HepG2 (cell line): ENCODE results near the gene NTN4. TPM values are rescaled to one million over a fixed set of nuclear protein-coding genes. Genes with fewer than 3 reads are reported as not detected.

Source experiments
- EP300 ChIP-seq, 3 experiments: sonication (generic) in 1 of 3; formaldehyde crosslinking in 1 of 3; IDR thresholded peaks; 2 replicates each; pipeline versions ENCODE4 v1.5.1 to v1.6.1; 2011 to 2020; ENCODE audit warnings: low read depth in 2 of 3, low read length in 2 of 3, borderline replicate concordance in 1 of 3, improper control_type of control experiment in 1 of 3, mild to moderate bottlenecking in 1 of 3, missing genetic modification reagents in 1 of 3, moderate library complexity in 1 of 3
- HNF4G ChIP-seq, 2 experiments: sonication (generic) in 1 of 2; formaldehyde crosslinking in 1 of 2; IDR thresholded peaks; 2 replicates each; pipeline versions ENCODE4 v1.4.0 to v1.6.1; 2011 to 2020; ENCODE audit warnings: borderline replicate concordance in 2 of 2, low read depth in 2 of 2, mild to moderate bottlenecking in 2 of 2, low read length in 1 of 2, missing genetic modification reagents in 1 of 2, moderate library complexity in 1 of 2
- HOXA5 ChIP-seq: sonication (generic); formaldehyde crosslinking; IDR thresholded peaks from 2 replicates; pipeline ENCODE4 v1.4.0; 2020; ENCODE audit warnings: missing genetic modification reagents
- SALL1 ChIP-seq: sonication (generic); formaldehyde crosslinking; IDR thresholded peaks from 2 replicates; pipeline ENCODE4 v1.8.0; 2022; ENCODE audit warnings: mild to moderate bottlenecking, missing genetic modification reagents
- THAP11 ChIP-seq: IDR thresholded peaks from 2 replicates; pipeline ENCODE4 v1.6.1; 2016; ENCODE audit warnings: missing biosample characterization, missing genetic modification reagents
- polyA plus RNA-seq, 8 experiments: library from polyadenylated mRNA; depleted of rRNA in 3 of 8; stranded (reverse) in 7 of 8; unstranded in 1 of 8; fragments of >200 nt; fragmentation: Illumina TruSeq in 4 of 8; extraction: Trizol in 4 of 8; gene quantifications; 2 replicates each; pipeline versions ENCODE4 v1.2.1 to v1.2.3, GENCODE V29; 2011 to 2016; ENCODE audit warnings: low read depth in 4 of 8, missing spikeins in 1 of 8, mixed read lengths in 1 of 8; ENCODE audit not compliant: insufficient read depth in 1 of 8
- total RNA-seq, 5 experiments: library from RNA; depleted of rRNA; stranded (reverse); fragments of >200 nt; fragmentation: Illumina TruSeq; extraction: Trizol; gene quantifications; 2 replicates each; pipeline ENCODE4 v1.2.3, GENCODE V29; 2016; ENCODE audit warnings: low read depth in 1 of 5
- TF ChIP-seq, protein P1 (sequence below): sonication (generic); formaldehyde crosslinking; IDR thresholded peaks from 2 replicates; pipeline ENCODE4 v1.5.1; 2020; ENCODE audit warnings: mild to moderate bottlenecking, missing genetic modification reagents, borderline replicate concordance
- TF ChIP-seq, protein P2 (sequence below): IDR thresholded peaks from 2 replicates; pipeline ENCODE4 v1.6.1; 2012; ENCODE audit warnings: low read depth, low read length, improper control_type of control experiment
- TF ChIP-seq, protein P3 (sequence below): IDR thresholded peaks from 2 replicates; pipeline ENCODE4 v1.6.1; 2016; ENCODE audit warnings: low read depth, borderline replicate concordance
- TF ChIP-seq, protein P4 (sequence below): sonication (generic); formaldehyde crosslinking; IDR thresholded peaks from 2 replicates; pipeline ENCODE4 v1.4.0; 2020; ENCODE audit warnings: mild to moderate bottlenecking, missing genetic modification reagents, borderline replicate concordance
- TF ChIP-seq, protein P5 (sequence below), 2 experiments: fragments of 450-650 bp in 1 of 2; sonication (generic) in 1 of 2; formaldehyde crosslinking; IDR thresholded peaks; 2 replicates each; pipeline versions ENCODE4 v1.5.0 to v1.8.0; 2020 to 2022; ENCODE audit warnings: mild to moderate bottlenecking in 1 of 2, missing genetic modification reagents in 1 of 2

Gene NTN4
- total and polyA plus RNA-seq, 2 of the 13 experiments (the other 11 are each of a cell fraction or from before 2014, with no cell fraction given): 7.8 to 11.5 TPM

DNA sequence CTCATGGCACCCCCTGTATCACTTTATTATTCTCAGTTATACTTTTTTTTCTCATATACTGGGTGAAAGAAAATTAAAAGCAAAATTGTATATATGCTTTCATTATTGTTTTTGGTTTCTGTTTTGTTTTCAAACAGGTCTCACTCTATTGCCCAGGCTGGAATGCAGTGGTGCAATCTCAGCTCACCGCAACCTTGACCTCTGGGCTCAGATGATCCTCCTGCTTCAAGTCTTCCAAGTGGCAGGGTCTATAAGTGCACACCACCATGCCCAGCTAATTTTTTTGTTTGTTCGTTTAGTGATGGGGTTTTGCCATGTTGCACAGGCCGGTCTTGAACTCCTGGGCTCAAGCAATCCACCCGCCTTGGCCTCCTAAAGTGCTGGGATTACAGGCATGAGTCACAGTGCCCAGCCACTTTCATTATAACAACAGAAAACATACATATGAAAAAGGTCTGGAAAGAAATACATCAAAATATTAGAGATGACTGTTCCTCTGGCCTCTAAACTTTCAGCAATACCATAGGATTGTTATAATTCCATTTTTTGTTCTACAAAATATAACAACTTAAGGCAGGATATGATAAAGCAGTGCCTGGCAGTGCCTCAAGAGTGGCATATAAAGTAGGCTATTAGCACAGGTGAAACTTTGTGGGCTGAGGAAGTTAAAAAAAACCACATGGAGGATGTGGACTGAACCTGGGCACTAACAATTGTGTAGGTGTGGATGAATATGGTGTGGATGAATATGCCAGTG is 5.8 kb upstream of the NTN4 start (continued):
- TF ChIP-seq, protein P1, sequence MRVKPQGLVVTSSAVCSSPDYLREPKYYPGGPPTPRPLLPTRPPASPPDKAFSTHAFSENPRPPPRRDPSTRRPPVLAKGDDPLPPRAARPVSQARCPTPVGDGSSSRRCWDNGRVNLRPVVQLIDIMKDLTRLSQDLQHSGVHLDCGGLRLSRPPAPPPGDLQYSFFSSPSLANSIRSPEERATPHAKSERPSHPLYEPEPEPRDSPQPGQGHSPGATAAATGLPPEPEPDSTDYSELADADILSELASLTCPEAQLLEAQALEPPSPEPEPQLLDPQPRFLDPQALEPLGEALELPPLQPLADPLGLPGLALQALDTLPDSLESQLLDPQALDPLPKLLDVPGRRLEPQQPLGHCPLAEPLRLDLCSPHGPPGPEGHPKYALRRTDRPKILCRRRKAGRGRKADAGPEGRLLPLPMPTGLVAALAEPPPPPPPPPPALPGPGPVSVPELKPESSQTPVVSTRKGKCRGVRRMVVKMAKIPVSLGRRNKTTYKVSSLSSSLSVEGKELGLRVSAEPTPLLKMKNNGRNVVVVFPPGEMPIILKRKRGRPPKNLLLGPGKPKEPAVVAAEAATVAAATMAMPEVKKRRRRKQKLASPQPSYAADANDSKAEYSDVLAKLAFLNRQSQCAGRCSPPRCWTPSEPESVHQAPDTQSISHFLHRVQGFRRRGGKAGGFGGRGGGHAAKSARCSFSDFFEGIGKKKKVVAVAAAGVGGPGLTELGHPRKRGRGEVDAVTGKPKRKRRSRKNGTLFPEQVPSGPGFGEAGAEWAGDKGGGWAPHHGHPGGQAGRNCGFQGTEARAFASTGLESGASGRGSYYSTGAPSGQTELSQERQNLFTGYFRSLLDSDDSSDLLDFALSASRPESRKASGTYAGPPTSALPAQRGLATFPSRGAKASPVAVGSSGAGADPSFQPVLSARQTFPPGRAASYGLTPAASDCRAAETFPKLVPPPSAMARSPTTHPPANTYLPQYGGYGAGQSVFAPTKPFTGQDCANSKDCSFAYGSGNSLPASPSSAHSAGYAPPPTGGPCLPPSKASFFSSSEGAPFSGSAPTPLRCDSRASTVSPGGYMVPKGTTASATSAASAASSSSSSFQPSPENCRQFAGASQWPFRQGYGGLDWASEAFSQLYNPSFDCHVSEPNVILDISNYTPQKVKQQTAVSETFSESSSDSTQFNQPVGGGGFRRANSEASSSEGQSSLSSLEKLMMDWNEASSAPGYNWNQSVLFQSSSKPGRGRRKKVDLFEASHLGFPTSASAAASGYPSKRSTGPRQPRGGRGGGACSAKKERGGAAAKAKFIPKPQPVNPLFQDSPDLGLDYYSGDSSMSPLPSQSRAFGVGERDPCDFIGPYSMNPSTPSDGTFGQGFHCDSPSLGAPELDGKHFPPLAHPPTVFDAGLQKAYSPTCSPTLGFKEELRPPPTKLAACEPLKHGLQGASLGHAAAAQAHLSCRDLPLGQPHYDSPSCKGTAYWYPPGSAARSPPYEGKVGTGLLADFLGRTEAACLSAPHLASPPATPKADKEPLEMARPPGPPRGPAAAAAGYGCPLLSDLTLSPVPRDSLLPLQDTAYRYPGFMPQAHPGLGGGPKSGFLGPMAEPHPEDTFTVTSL (CRISPR knock-in tag): peak; percentile 48; the same call in 1 of the 2 replicates
- TF ChIP-seq EP300 (IDR thresholded peaks at IDR 0.05; ENCODE audit: low read depth in 2 of 2, low read length in 2 of 2) (peak in 1 of 2 experiments; percentile 69; a peak in 2 of 4 replicates), EP300 (CRISPR knock-in tag; IDR thresholded peaks at IDR 0.05; ENCODE audit: borderline replicate concordance) (peak; percentile 47; the same call in 1 of the 2 replicates), HNF4G (IDR thresholded peaks at IDR 0.05; ENCODE audit: borderline replicate concordance, low read depth, low read length) (peak; percentile 33; the same call in 1 of the 2 replicates), HNF4G (CRISPR knock-in tag; IDR thresholded peaks at IDR 0.05; ENCODE audit: borderline replicate concordance, low read depth) (no peak), HOXA5 (0 out of 2 replicates have a peak, but pooled peaks have one; percentile 19), SALL1 (CRISPR knock-in tag) (peak; percentile 92), THAP11 (peak; percentile 37; the same call in 1 of the 2 replicates)
- TF ChIP-seq, protein P2, sequence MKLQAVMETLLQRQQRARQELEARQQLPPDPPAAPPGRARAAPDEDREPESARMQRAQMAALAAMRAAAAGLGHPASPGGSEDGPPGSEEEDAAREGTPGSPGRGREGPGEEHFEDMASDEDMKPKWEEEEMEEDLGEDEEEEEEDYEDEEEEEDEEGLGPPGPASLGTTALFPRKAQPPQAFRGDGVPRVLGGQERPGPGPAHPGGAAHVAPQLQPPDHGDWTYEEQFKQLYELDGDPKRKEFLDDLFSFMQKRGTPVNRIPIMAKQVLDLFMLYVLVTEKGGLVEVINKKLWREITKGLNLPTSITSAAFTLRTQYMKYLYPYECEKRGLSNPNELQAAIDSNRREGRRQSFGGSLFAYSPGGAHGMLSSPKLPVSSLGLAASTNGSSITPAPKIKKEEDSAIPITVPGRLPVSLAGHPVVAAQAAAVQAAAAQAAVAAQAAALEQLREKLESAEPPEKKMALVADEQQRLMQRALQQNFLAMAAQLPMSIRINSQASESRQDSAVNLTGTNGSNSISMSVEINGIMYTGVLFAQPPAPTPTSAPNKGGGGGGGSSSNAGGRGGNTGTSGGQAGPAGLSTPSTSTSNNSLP: peak; percentile 14; the same call in 1 of the 2 replicates
- TF ChIP-seq, protein P3, sequence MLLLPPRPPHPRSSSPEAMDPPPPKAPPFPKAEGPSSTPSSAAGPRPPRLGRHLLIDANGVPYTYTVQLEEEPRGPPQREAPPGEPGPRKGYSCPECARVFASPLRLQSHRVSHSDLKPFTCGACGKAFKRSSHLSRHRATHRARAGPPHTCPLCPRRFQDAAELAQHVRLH (CRISPR knock-in tag): peak; percentile 38; the same call in 1 of the 2 replicates
- TF ChIP-seq, protein P4, sequence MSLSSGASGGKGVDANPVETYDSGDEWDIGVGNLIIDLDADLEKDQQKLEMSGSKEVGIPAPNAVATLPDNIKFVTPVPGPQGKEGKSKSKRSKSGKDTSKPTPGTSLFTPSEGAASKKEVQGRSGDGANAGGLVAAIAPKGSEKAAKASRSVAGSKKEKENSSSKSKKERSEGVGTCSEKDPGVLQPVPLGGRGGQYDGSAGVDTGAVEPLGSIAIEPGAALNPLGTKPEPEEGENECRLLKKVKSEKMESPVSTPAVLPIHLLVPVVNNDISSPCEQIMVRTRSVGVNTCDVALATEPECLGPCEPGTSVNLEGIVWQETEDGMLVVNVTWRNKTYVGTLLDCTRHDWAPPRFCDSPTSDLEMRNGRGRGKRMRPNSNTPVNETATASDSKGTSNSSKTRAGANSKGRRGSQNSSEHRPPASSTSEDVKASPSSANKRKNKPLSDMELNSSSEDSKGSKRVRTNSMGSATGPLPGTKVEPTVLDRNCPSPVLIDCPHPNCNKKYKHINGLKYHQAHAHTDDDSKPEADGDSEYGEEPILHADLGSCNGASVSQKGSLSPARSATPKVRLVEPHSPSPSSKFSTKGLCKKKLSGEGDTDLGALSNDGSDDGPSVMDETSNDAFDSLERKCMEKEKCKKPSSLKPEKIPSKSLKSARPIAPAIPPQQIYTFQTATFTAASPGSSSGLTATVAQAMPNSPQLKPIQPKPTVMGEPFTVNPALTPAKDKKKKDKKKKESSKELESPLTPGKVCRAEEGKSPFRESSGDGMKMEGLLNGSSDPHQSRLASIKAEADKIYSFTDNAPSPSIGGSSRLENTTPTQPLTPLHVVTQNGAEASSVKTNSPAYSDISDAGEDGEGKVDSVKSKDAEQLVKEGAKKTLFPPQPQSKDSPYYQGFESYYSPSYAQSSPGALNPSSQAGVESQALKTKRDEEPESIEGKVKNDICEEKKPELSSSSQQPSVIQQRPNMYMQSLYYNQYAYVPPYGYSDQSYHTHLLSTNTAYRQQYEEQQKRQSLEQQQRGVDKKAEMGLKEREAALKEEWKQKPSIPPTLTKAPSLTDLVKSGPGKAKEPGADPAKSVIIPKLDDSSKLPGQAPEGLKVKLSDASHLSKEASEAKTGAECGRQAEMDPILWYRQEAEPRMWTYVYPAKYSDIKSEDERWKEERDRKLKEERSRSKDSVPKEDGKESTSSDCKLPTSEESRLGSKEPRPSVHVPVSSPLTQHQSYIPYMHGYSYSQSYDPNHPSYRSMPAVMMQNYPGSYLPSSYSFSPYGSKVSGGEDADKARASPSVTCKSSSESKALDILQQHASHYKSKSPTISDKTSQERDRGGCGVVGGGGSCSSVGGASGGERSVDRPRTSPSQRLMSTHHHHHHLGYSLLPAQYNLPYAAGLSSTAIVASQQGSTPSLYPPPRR (CRISPR knock-in tag): peak; percentile 55; the same call in 1 of the 2 replicates
- TF ChIP-seq, protein P5, sequence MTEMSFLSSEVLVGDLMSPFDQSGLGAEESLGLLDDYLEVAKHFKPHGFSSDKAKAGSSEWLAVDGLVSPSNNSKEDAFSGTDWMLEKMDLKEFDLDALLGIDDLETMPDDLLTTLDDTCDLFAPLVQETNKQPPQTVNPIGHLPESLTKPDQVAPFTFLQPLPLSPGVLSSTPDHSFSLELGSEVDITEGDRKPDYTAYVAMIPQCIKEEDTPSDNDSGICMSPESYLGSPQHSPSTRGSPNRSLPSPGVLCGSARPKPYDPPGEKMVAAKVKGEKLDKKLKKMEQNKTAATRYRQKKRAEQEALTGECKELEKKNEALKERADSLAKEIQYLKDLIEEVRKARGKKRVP (CRISPR knock-in tag; IDR thresholded peaks at IDR 0.05): peak in 1 of 2 experiments; percentile 63; a peak in 2 of 4 replicates
